Thyroid gland (tissue), 4 donors: Measurements from ENCODE around the gene LRRC37A2.
"Not testable (repeated sequence)": the region's sequence is repeated elsewhere in the genome, so short reads cannot be mapped to it uniquely, and the experiment has no call there.

Source experiments
- POLR2A ChIP-seq, 2 donors: fragments of 450-650 bp; IDR thresholded peaks; one replicate each; pipeline ENCODE4 v1.6.1; 2017; ENCODE audit warnings: antibody characterized with exemption in 2 of 2, mild to moderate bottlenecking in 2 of 2, moderate library complexity in 1 of 2
- TF ChIP-seq, protein P1 (sequence below), 6 experiments: fragments of 200-600 bp in 3 of 6; fragments of 450-650 bp in 3 of 6; sonication (generic) in 3 of 6; IDR thresholded peaks; one replicate each; pipeline ENCODE4 v1.5.1; 2016 to 2019; ENCODE audit warnings: antibody characterized with exemption in 6 of 6, mild to moderate bottlenecking in 2 of 6, inconsistent platforms in 1 of 6, moderate library complexity in 1 of 6

DNA sequence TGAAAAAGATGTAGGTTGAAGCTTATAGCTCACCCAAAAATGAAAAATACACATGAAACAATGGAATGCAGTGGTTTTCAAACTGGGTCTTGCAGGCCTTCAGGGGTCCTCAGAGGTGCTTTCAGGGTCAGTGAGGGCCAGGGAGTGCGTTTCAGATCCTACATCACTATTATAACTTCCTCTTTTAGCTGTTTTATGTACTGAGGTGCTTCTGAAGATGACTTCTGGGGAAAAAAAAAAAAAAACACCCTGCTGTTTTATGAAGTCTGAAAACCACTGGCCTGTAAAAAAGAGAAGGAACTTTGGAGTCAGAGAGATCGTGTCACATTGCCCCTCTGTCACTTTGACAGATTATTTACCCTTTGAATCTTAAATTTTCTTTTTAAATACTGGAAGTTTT, 36.7 kb upstream of the LRRC37A2 start:
- TF ChIP-seq, protein P1, sequence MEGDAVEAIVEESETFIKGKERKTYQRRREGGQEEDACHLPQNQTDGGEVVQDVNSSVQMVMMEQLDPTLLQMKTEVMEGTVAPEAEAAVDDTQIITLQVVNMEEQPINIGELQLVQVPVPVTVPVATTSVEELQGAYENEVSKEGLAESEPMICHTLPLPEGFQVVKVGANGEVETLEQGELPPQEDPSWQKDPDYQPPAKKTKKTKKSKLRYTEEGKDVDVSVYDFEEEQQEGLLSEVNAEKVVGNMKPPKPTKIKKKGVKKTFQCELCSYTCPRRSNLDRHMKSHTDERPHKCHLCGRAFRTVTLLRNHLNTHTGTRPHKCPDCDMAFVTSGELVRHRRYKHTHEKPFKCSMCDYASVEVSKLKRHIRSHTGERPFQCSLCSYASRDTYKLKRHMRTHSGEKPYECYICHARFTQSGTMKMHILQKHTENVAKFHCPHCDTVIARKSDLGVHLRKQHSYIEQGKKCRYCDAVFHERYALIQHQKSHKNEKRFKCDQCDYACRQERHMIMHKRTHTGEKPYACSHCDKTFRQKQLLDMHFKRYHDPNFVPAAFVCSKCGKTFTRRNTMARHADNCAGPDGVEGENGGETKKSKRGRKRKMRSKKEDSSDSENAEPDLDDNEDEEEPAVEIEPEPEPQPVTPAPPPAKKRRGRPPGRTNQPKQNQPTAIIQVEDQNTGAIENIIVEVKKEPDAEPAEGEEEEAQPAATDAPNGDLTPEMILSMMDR (IDR thresholded peaks at IDR 0.05) = not testable (repeated sequence)
- not testable (repeated sequence) for TF ChIP-seq POLR2A (IDR thresholded peaks at IDR 0.05)
